Ishikawa (cell line): ENCODE data around the gene SSTR1.

Experiments used
- CEBPB ChIP-seq: IDR thresholded peaks from 2 replicates; pipeline ENCODE4 v1.6.1; 2012
- CREB1 ChIP-seq: IDR thresholded peaks from 2 replicates; pipeline ENCODE4 v1.6.1; 2012; ENCODE audit warnings: low read depth
- EGR1 ChIP-seq: IDR thresholded peaks from 2 replicates; pipeline ENCODE4 v1.6.1; 2012
- EP300 ChIP-seq: IDR thresholded peaks from 2 replicates; pipeline ENCODE4 v1.6.1; 2012; ENCODE audit warnings: borderline replicate concordance
- FOXM1 ChIP-seq: IDR thresholded peaks from 2 replicates; pipeline ENCODE4 v1.6.1; 2012; ENCODE audit warnings: low read depth, borderline replicate concordance
- MAX ChIP-seq: IDR thresholded peaks from 2 replicates; pipeline ENCODE4 v1.6.1; 2012
- NFIC ChIP-seq: IDR thresholded peaks from 2 replicates; pipeline ENCODE4 v1.6.1; 2012
- RAD21 ChIP-seq: IDR thresholded peaks from 2 replicates; pipeline ENCODE4 v1.6.1; 2012; ENCODE audit warnings: low read depth
- REST ChIP-seq: IDR thresholded peaks from 2 replicates; pipeline ENCODE4 v1.6.1; 2012; ENCODE audit warnings: low read depth, mild to moderate bottlenecking
- TAF1 ChIP-seq: IDR thresholded peaks from 2 replicates; pipeline ENCODE4 v1.6.1; 2012; ENCODE audit warnings: low read depth, mild to moderate bottlenecking
- TCF12 ChIP-seq: IDR thresholded peaks from 2 replicates; pipeline ENCODE4 v1.6.1; 2012; ENCODE audit warnings: low read depth
- TEAD4 ChIP-seq: IDR thresholded peaks from 2 replicates; pipeline ENCODE4 v1.6.1; 2012
- USF1 ChIP-seq: IDR thresholded peaks from 2 replicates; pipeline ENCODE4 v1.6.1; 2012
- YY1 ChIP-seq: IDR thresholded peaks from 2 replicates; pipeline ENCODE4 v1.6.1; 2012; ENCODE audit warnings: low read depth
- ZBTB7A ChIP-seq: IDR thresholded peaks from 2 replicates; pipeline ENCODE4 v1.6.1; 2012; ENCODE audit warnings: low read depth

SSTR1 gene

GRCh38 chr14:38254571-38255407, 47.1 kb downstream of the SSTR1 start:
- TF ChIP-seq CEBPB (no peak), REST (no peak), CREB1 (no peak), YY1 (no peak), TCF12 (no peak), MAX (no peak), TEAD4 (no peak), RAD21 (no peak)

- TF ChIP-seq MAX (no peak), CEBPB (no peak), CREB1 (no peak), NFIC (no peak), USF1 (no peak)
Observed at GRCh38 chr14:38255408-38255672, 47.6 kb downstream of the SSTR1 start.

GRCh38 chr14:38255673-38256532, 48.2 kb downstream of the SSTR1 start, which contains the start of gene CLEC14A:
TSS of gene CLEC14A (minus strand) at chr14:38256093. CDS start at chr14:38256022, 71 bp downstream.
- TF ChIP-seq EP300: no peak
- TF ChIP-seq TCF12: no peak
- TF ChIP-seq ZBTB7A: no peak
- no peak for TF ChIP-seq CEBPB
- TF ChIP-seq TAF1: no peak
- no peak for TF ChIP-seq USF1
- TF ChIP-seq CREB1: no peak
- TF ChIP-seq REST: no peak
- TF ChIP-seq TEAD4: no peak
- TF ChIP-seq FOXM1: no peak
- no peak for TF ChIP-seq RAD21
- no peak for TF ChIP-seq YY1
- no peak for TF ChIP-seq EGR1
- TF ChIP-seq NFIC: no peak
- TF ChIP-seq MAX: no peak

GRCh38 chr14:38256533-38256840, 48.8 kb downstream of the SSTR1 start:
- TF ChIP-seq USF1 (no peak), CEBPB (no peak)

GRCh38 chr14:38257507-38257906, 49.8 kb downstream of the SSTR1 start:
- no peak for TF ChIP-seq REST
- TF ChIP-seq ZBTB7A: no peak
- TF ChIP-seq USF1: no peak
- no peak for TF ChIP-seq FOXM1
